Lung microvascular endothelial cell (primary cell): ENCODE results near the gene NOXA1. TPM values are rescaled to one million over a fixed set of nuclear protein-coding genes. Genes with fewer than 3 reads are reported as not detected.
"Not testable (repeated sequence)": the region's sequence is repeated elsewhere in the genome, so short reads cannot be mapped to it uniquely, and the experiment has no call there.

ENCODE experiments used
- DNase-seq, 2 donors: peaks; one replicate each; pipeline versions ENCODE4 v3.0.0 to v3.0.0-alpha.2; 2010; ENCODE audit warnings: low read depth in 2 of 2
- total RNA-seq: library from RNA; depleted of rRNA; stranded (reverse); fragments of >200 nt; gene quantifications from 2 replicates; pipeline ENCODE4 v1.2.1, GENCODE V29; 2014

The NOXA1 gene
- total RNA-seq, 1 donor from 2014 or later = 2.0 TPM

DNA sequence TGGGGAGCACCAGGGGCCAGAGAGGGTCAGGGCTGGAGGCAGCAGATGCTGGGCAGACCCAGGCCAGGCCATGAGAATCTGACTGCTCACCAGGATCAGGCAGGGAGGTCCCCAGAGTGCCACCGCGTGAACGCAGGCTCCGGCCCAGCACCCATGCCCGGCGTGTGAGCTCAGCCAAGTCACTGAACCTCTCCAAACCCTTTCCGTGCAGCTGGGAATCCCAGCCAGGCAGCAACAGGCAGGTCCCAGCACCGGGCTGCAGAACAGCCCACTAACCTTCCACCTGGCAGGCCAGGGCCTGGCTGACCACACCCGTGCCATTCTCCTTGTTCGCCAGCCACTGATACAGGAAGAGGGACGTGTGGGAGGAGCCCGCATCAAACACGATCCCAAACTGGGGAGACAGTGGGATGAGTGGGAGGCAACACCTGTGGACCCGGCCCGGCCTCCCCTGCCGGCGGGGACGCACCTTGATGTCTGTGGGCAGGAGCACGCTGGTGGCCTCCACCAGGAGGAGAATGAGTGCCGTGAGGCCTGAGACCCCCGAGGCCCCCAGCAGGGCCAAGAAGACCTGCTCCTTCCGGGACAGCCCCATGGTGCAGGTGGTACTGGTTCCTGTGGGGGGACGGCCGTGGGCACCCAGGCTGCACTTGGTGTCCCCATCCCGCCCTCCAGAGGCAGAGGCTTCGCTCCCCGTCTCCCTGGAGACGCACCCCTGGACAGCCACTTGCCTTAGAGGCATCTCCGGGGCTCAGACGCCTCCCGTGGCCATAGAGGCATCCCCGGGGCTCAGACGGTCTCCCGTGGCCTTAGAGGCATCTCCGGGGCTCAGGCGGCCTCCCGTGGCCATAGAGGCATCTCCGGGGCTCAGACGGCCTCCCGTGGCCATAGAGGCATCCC lies 14.7 kb downstream of the NOXA1 start:
- no peak for DNase-seq

GRCh38 chr9:137438591-137439157 lies 15.5 kb downstream of the NOXA1 start:
- no peak for DNase-seq

- no peak for DNase-seq
Observed at GRCh38 chr9:137439158-137439714, 16.0 kb downstream of the NOXA1 start.

- no peak for DNase-seq
Observed at GRCh38 chr9:137441289-137441934, 18.2 kb downstream of the NOXA1 start, which contains the start of gene ENTPD8. TSS of gene ENTPD8 (minus strand) at chr9:137441357. CDS start at chr9:137438285, 3,072 bp downstream.

DNA sequence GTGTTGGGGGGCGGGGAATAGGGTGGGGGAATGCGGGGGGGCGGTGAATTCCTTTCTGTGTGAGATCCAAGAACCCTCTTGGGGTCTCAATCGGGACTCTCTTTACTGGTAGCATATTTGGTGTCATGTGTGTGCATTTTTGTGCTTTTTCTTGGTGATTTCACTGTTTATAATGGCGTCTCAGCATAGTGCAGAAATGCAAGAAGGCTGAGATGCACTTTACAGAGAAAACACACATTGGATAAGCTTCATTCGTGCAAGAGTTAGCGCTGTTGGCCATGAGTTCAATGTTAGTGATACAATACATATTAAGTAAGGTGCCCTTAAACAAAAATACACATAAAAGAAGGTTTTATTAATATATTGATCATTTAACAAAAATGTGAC lies 18.7 kb downstream of the NOXA1 start:
- no peak for DNase-seq

GRCh38 chr9:137444106-137444790 lies 21.1 kb downstream of the NOXA1 start:
- no peak for DNase-seq

- peak; percentile 83 for DNase-seq
Observed at GRCh38 chr9:137445275-137445807, 22.1 kb downstream of the NOXA1 start.

- no peak for DNase-seq
Observed at GRCh38 chr9:137445930-137446431, 22.8 kb downstream of the NOXA1 start.

GRCh38 chr9:137446851-137447471 lies 23.8 kb downstream of the NOXA1 start:
- no peak for DNase-seq

DNA sequence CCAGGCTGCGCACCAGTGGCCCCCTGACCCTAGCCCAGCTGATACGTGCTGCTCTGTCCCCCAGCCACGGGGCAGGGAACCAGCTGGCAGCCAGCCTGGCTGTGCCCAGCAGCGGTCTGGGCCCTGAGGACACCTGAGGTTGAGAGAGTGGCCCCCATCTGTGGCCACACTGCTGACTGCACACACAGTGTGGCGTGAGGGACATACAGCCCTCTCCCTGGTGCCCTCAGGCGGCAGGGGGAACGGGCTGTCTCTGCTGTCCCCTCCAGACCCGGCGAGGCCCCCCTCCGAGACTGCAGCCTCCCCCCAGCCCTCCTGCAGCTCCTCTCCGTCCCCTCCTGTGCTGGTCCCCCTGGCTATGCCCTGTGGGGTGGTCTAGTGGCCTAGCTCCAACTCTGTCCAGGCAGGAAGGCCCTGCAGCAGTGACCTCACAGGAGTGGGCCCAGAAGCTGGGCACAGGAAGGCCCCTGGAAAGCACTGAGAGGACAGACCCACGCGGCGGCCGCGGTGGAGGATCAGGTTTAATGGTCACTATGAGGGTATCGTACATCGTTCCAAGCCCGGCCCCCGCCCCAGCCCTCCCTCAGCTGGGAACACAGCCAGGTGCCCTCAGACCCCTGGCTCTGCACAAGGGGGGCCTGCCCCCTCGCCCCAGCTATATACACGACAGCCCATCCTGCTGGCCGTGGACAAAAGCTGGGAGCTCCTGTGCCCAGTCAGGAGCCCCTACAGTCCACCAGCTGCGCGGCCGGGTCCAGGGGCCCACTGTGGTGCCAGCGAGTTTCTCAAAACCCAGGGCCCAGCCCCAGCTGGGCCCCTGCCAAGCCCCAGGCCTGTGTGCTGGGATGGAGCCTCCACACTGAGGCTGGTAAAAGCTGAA lies 24.8 kb downstream of the NOXA1 start:
- no peak for DNase-seq

GRCh38 chr9:137448602-137448962 lies 25.4 kb downstream of the NOXA1 start:
- no peak for DNase-seq

GRCh38 chr9:137449081-137449844 lies 26.1 kb downstream of the NOXA1 start:
- no peak for DNase-seq

- no peak for DNase-seq
Observed at GRCh38 chr9:137449931-137450538, 26.8 kb downstream of the NOXA1 start.

GRCh38 chr9:137450539-137451222 lies 27.5 kb downstream of the NOXA1 start:
- not testable (repeated sequence) for DNase-seq

- not testable (repeated sequence) for DNase-seq
Observed at GRCh38 chr9:137451264-137452005, 28.2 kb downstream of the NOXA1 start.

GRCh38 chr9:137452006-137452760 lies 29.0 kb downstream of the NOXA1 start:
- no peak for DNase-seq
